Keratinocyte (primary cell): ENCODE results near the gene RPL36A. TPM values are rescaled to one million over a fixed set of nuclear protein-coding genes. Genes with fewer than 3 reads are reported as not detected.

Experiments
- DNase-seq: peaks from one replicate; pipeline ENCODE4 v3.0.0-alpha.2; 2011; ENCODE audit warnings: low read depth, missing footprints, low spot score
- FAIRE-seq: peaks from 2 replicates; lab custom pipeline; 2011; peaks lifted over from hg19 to GRCh38; lab: Jason Lieb, UNC
- H2AFZ ChIP-seq: 2 replicates; pipeline ENCODE4 v1.6.0; 2012; ENCODE audit warnings: low read length, control low read depth, inconsistent platforms; ENCODE audit not compliant: control insufficient read depth
- H3K27ac ChIP-seq: 2 replicates; pipeline ENCODE4 v1.5.1; 2011; ENCODE audit warnings: low read length; ENCODE audit not compliant: control insufficient read depth, insufficient read depth
- H3K27me3 ChIP-seq: 3 replicates; pipeline ENCODE4 v1.6.0; 2011; ENCODE audit warnings: low read length; ENCODE audit not compliant: control insufficient read depth, insufficient read depth; ENCODE audit errors: extremely low read depth
- H3K36me3 ChIP-seq, 2 experiments: 2 replicates in 1 of 2; 3 replicates in 1 of 2; pipeline ENCODE4 v1.5.1; 2011; ENCODE audit warnings: low read length in 2 of 2, mild to moderate bottlenecking in 1 of 2; ENCODE audit not compliant: control insufficient read depth in 2 of 2, insufficient read depth in 2 of 2; ENCODE audit errors: extremely low read depth in 1 of 2
- H3K4me1 ChIP-seq: 3 replicates; pipeline ENCODE4 v1.5.1; 2011; ENCODE audit warnings: low read length; ENCODE audit not compliant: control insufficient read depth, insufficient read depth; ENCODE audit errors: extremely low read depth
- H3K4me2 ChIP-seq: 3 replicates; pipeline ENCODE4 v1.6.0; 2011; ENCODE audit warnings: low read depth, low read length; ENCODE audit not compliant: control insufficient read depth, insufficient read depth; ENCODE audit errors: extremely low read depth
- H3K4me3 ChIP-seq, 3 experiments: fragments of 200-600 bp in 1 of 3; sonication (generic) in 1 of 3; 2 replicates in 2 of 3; 3 replicates in 1 of 3; pipeline ENCODE4 v1.5.1; 2011 to 2016; ENCODE audit warnings: low read length in 3 of 3, mild to moderate bottlenecking in 3 of 3, control low read depth in 2 of 3, inconsistent platforms in 1 of 3, low read depth in 1 of 3, mixed read lengths in 1 of 3, mixed run types in 1 of 3, moderate library complexity in 1 of 3; ENCODE audit not compliant: control insufficient read depth in 2 of 3, insufficient read depth in 2 of 3; ENCODE audit errors: extremely low read depth in 1 of 3
- H3K79me2 ChIP-seq: 2 replicates; pipeline ENCODE4 v1.6.0; 2012; ENCODE audit warnings: low read length; ENCODE audit not compliant: control insufficient read depth, insufficient read depth
- H3K9ac ChIP-seq: 3 replicates; pipeline ENCODE4 v1.6.0; 2011; ENCODE audit warnings: low read length; ENCODE audit not compliant: control insufficient read depth, insufficient read depth; ENCODE audit errors: extremely low read depth
- H3K9me1 ChIP-seq: 3 replicates; pipeline ENCODE4 v1.6.0; 2011; ENCODE audit warnings: low read length; ENCODE audit not compliant: control insufficient read depth, insufficient read depth; ENCODE audit errors: extremely low read depth
- H3K9me3 ChIP-seq: 2 replicates; pipeline ENCODE4 v1.5.1; 2012; ENCODE audit warnings: low read depth, low read length; ENCODE audit not compliant: control insufficient read depth
- H4K20me1 ChIP-seq: 3 replicates; pipeline ENCODE4 v1.6.0; 2011; ENCODE audit warnings: low read length; ENCODE audit not compliant: control insufficient read depth, insufficient read depth; ENCODE audit errors: extremely low read depth
- EZH2 ChIP-seq: IDR thresholded peaks from one replicate; pipeline ENCODE4 v1.6.1; 2012; ENCODE audit warnings: inconsistent platforms, mild to moderate bottlenecking, low read length, moderate library complexity
- dilution Hi-C: fragments of 300-500 bp; cut with MboI; formaldehyde crosslinking; loops from one replicate; pipeline ENCODE4 v1.7.0; 2020; ENCODE audit warnings: low sequenced_read_pairs; ENCODE audit not compliant: extremely low pct_ligation_motif_present
- polyA plus RNA-seq, 5 experiments: library from polyadenylated mRNA; depleted of rRNA in 3 of 5; stranded (reverse) in 3 of 5; stranded (forward) in 1 of 5; unstranded in 1 of 5; fragments of >200 nt; gene quantifications; 1 replicate in 1 of 5; 2 replicates in 3 of 5; 3 replicates in 1 of 5; pipeline versions ENCODE4 v1.2.1 to v1.2.3, GENCODE V29; 2011 to 2012; ENCODE audit warnings: missing spikeins in 2 of 5, low read depth in 1 of 5, low replicate concordance in 1 of 5
- TF ChIP-seq, protein P1 (sequence below), 3 experiments: IDR thresholded peaks in 1 of 3; conservative IDR thresholded peaks in 1 of 3; optimal IDR thresholded peaks in 1 of 3; 2 replicates in 2 of 3; 3 replicates in 1 of 3; pipeline versions ENCODE3 to v1.5.1; 2011; ENCODE audit warnings: low read length in 3 of 3, mild to moderate bottlenecking in 3 of 3, moderate library complexity in 2 of 3, control low read depth in 1 of 3, inconsistent platforms in 1 of 3; ENCODE audit not compliant: insufficient read depth in 2 of 3; ENCODE audit errors: extremely low read depth in 1 of 3

RPL36A gene
- polyA plus RNA-seq, 1 donor (not counting 4 experiments of a cell fraction or from before 2014, with no cell fraction given): 2,714 TPM

- Histone ChIP-seq H3K9me1 (no peaks in the 10 kb centered on the region), H3K9me3 (no peaks in the 10 kb centered on the region), H3K4me3 (no peak overlapping the region), H3K36me3 (peaks cover 0 to under 1% of the 10 kb centered on the region in 2 experiments), H3K27ac (no peak overlapping the region), H3K4me1 (no peaks in the 10 kb centered on the region), H3K9ac (no peak overlapping the region), H3K27me3 (no peaks in the 10 kb centered on the region), H4K20me1 (no peaks in the 10 kb centered on the region), H2AFZ (no peak overlapping the region), H3K4me2 (no peak overlapping the region), H3K79me2 (peaks cover 7% of the 10 kb centered on the region)
- FAIRE-seq: no peak
- TF ChIP-seq EZH2: no peak
- TF ChIP-seq, protein P1, sequence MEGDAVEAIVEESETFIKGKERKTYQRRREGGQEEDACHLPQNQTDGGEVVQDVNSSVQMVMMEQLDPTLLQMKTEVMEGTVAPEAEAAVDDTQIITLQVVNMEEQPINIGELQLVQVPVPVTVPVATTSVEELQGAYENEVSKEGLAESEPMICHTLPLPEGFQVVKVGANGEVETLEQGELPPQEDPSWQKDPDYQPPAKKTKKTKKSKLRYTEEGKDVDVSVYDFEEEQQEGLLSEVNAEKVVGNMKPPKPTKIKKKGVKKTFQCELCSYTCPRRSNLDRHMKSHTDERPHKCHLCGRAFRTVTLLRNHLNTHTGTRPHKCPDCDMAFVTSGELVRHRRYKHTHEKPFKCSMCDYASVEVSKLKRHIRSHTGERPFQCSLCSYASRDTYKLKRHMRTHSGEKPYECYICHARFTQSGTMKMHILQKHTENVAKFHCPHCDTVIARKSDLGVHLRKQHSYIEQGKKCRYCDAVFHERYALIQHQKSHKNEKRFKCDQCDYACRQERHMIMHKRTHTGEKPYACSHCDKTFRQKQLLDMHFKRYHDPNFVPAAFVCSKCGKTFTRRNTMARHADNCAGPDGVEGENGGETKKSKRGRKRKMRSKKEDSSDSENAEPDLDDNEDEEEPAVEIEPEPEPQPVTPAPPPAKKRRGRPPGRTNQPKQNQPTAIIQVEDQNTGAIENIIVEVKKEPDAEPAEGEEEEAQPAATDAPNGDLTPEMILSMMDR (optimal IDR thresholded peaks at IDR 0.05 in 1 of 3, IDR thresholded peaks at IDR 0.05 in 1 of 3, conservative IDR thresholded peaks at IDR 0.05 in 1 of 3; ENCODE audit: extremely low read depth in 1 of 3, insufficient read depth in 2 of 3, low read length in 3 of 3): no peak
- no peak for DNase-seq
- dilution Hi-C loops: no loop called here
Measured at GRCh38 chrX:101386542-101386885, 4.3 kb upstream of the RPL36A start.

- H3K9ac ChIP-seq: no peak overlapping the region
- no peaks in the 10 kb centered on the region for H3K9me3 ChIP-seq
- dilution Hi-C loops: no loop called here
- H2AFZ ChIP-seq: no peak overlapping the region
- DNase-seq (no peak), FAIRE-seq (no peak)
- peaks cover 6% of the 10 kb centered on the region for H3K4me1 ChIP-seq
- peaks cover 1 to 8% of the 10 kb centered on the region in 2 experiments for H3K36me3 ChIP-seq
- no peaks in the 10 kb centered on the region for H3K9me1 ChIP-seq
- TF ChIP-seq EZH2: no peak
- TF ChIP-seq, protein P1 (optimal IDR thresholded peaks at IDR 0.05 in 1 of 3, IDR thresholded peaks at IDR 0.05 in 1 of 3, conservative IDR thresholded peaks at IDR 0.05 in 1 of 3; ENCODE audit: extremely low read depth in 1 of 3, insufficient read depth in 2 of 3, low read length in 3 of 3): no peak
- H4K20me1 ChIP-seq: no peaks in the 10 kb centered on the region
- H3K79me2 ChIP-seq: peaks cover 16% of the 10 kb centered on the region
- no peak overlapping the region for H3K4me2 ChIP-seq
- no peak overlapping the region for H3K27ac ChIP-seq
- no peak overlapping the region for H3K4me3 ChIP-seq
- no peaks in the 10 kb centered on the region for H3K27me3 ChIP-seq
Measured at GRCh38 chrX:101388604-101389003, 2.2 kb upstream of the RPL36A start.
